Hypothalamus (tissue), 51 donors: ENCODE results near the gene SYTL2.

ENCODE experiments used
- DNase-seq, 51 donors: peaks; one replicate each; lab custom pipeline; 2025; lab: John Stamatoyannopoulos, UW

Gene SYTL2

GRCh38 chr11:85740481-85741400, 70.2 kb downstream of the SYTL2 start:
- no peak for DNase-seq

DNA sequence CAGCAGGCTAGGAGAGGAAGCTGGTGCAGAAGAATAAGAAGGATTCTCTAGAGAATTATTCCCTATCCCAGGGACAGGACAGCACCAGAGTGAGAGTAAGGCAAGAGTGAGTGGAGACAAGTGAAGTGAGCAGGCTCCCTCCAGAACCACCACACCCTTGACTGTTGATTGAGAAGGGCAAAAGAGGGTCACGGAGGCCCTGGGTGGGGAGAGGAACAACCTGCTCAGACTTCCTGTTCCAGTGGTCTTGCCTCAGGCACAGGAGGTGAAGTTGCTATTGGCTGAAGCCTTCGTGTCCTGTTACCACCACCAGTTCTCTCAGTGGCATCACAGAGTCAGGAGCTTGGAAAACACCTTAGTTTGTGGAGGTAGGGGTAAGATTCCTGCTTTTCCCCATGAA, 73.2 kb downstream of the SYTL2 start:
- DNase-seq: no peak

GRCh38 chr11:85735876-85736460, 75.0 kb downstream of the SYTL2 start:
- DNase-seq: no peak

DNA sequence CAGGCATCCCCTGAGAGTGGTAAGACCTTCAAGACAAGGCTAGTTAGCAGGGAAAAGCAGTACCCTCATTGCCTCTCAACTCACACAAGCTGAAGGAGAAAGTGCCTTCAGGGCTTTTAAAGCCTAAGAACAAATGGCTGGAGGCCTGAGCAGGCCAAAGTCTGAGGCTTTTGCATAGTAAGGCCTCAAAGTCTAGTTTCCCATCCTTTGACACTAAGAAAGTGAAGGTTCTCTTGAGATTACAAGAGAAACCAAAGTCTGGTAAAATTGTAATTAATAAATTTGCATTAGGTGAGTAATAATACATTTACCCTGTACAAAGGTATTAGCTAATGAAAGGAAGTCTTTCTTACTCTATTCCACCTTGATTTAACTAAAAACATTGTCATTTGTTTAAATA, 78.0 kb downstream of the SYTL2 start:
- DNase-seq: no peak

DNA sequence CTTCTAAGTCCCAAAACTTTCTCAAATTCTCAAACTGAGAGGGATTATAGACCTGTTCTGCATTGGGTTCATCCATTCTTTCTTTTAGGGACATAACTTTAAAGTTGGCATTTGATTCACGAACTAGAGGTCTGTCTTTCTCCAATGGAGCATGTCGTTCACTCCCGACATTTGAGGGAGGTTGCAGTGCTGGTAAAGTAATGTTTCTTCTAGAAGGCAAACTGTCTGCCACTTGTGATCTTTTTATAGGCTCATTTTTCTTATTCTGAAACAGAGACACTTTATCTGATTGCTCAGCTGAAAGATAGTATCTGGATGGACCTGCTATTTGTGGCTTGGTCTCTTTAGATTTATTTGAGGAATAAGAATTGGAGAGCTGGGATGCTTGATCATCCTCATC, 84.6 kb downstream of the SYTL2 start:
- DNase-seq: no peak

DNA sequence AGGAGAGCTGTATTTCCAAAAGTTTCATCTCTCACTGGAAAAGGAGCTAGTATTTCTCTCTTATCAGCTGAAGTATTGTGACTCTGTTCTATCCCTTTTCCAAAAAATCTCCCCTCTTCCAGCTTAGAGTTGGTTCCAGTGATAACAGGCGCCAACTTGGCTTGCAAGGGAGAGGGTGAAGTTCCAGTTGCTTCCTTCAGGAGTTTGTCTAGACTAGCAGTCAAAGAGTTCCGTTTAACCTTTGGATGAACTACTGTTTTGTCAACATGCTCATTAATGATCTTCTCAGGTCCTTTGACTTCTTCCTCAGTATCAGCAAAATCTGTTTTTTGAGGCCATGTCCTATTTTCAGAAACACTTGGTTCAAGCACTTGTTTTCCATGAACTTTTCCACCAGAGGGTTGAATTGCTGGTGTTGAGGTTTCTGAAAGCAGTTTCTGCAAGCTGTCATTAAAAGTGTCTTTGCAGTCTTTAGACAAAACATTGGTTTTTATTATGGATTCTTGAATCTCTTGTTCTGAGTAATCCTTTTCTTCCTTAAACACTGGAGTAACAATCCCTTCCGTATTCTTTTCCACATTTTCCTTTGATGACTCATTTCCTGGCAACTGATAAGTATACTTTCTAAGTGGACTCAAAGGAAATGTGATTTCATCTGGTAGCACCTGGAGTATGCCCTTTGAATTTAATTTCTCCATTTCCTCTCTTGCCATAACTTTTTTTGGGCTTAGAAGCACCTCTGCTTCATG, 85.3 kb downstream of the SYTL2 start:
- no peak for DNase-seq

GRCh38 chr11:85724748-85725465, 86.0 kb downstream of the SYTL2 start:
- DNase-seq: no peak

- DNase-seq: no peak
Measured at GRCh38 chr11:85723088-85723487, 87.9 kb downstream of the SYTL2 start.

DNA sequence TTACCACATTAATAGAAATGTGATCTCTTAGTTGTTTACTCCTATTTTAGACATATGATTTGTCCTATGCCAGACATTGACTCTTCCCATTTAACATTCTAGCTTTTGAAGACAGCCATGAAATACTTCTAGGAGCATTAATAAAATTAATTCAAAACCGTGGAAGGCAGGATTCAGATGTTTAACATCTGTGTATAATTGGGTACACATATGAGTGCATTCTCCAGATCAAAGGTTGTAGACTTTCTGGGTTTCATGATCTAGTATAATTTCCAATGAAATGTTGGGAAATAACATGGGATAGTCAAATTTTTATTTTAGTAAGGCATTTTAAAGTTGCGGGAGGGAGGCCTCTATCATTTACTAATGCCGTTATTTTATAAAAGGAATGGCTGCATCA, 89.8 kb downstream of the SYTL2 start:
- no peak for DNase-seq

DNA sequence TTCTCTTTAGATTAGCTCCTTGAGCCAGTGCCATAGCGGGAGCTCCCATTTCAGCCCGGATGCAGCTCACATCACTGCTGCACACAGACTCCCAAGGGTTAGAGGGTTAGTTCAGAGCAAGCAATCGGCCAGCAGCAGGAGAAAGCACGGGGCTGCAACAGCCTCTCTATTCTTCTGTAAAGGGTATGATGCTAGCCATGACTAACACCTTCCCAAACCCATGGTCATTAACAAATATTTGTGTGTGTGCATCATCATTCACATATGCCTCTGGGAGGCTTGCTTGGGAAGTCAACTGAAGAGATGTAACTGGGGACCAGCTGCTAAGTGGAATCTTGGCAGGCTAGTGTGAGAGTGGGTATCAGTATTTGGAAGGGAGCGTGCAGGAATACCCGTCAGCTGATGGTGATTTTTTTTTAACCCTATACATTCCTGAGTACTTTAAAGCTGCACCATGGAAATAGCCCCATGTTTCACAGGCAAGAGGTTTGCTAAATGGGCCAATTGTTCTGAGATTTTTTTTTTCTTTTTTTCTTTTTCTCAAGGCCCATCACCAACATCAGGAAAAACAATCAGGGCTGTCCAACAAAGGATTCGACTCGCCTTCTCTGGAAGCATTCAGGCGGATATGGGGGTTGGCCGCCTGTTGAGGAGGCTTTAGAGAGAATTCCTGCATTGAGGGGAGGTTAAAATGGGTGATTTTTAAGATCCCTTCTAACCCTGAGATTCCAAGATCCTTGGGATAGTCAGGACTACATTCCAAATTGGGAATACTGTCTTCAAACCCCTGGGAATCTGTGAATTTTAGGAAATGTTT, 91.7 kb downstream of the SYTL2 start:
- DNase-seq: peak in 46 of 51 donors; percentile 3 to 84 (median 30)

GRCh38 chr11:85718126-85718943, 92.6 kb downstream of the SYTL2 start:
- DNase-seq: peak in 3 of 51 donors; percentile 19 to 43 (median 37)

DNA sequence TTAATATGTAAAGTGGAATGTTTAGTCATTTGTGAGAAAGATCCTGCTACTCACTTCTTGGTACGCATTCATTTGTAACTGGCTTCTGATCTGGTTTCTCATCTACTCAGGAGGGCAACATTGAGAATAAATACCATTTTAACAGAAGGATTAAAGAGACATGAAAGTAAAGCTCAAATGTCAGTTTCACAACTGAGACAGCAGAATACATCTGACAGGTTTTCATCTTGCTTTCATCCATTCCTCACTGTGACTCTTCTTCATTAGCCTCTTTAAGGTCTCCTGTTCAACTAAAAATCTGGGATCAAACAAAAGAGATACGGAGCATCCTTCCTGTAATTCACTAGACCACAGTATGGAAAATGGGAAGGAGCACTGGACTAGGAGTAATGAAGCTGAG, 93.5 kb downstream of the SYTL2 start:
- DNase-seq: peak in 1 of 51 donors; percentile 35

DNA sequence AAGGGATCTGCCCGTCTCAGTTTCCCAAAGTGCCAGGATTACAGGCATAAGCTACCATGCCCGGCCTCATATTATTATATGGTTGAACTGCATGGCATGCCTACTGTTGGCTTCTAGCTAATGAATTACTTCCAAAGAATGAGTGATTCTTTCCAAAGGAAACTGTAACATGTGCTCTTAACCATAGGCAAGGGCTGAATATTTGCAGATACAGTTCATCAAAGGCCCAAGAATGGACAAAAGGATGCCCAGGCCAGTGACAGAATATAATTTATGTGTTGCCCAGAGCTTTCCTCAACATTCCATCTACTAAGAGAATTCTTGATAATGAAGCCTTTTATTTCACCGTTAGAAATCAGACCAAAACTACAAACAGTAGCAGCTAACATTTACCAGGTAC, 98.0 kb downstream of the SYTL2 start:
- no peak for DNase-seq

- DNase-seq: no peak
Measured at GRCh38 chr11:85710917-85711316, 100.0 kb downstream of the SYTL2 start.

GRCh38 chr11:85709941-85710702, 100.8 kb downstream of the SYTL2 start:
- DNase-seq: no peak

GRCh38 chr11:85705800-85706199, 105.1 kb downstream of the SYTL2 start:
- no peak for DNase-seq

- DNase-seq: no peak
Measured at GRCh38 chr11:85704967-85705366, 106.0 kb downstream of the SYTL2 start.
